ENCODE results near the gene NR2F6. TPM values are rescaled to one million over a fixed set of nuclear protein-coding genes. Genes with fewer than 3 reads are reported as not detected.

The NR2F6 gene
- total RNA-seq, 5 donors from 2014 or later (not counting 1 experiment from before 2014, with no cell fraction given) = 0.55 to 6.4 (median 2.8) TPM

- POLR2A ChIA-PET = no interaction called here
- Mint-ChIP-seq H3K27ac (no peak overlapping the region), H3K36me3 (peaks cover 25% of the 10 kb centered on the region), H3K9me3 (no peaks in the 10 kb centered on the region), H3K4me1 (peaks cover 11 to 21% (median 19%) of the 10 kb centered on the region in 3 donors), H3K27me3 (no peaks in the 10 kb centered on the region), H3K4me3 (no peak overlapping the region)
- peaks cover 0 to 19% of the 10 kb centered on the region in 2 experiments for H3K4me1 ChIP-seq (ENCODE audit: control insufficient read depth in 1 of 2, extremely low read depth in 1 of 2, insufficient read depth in 2 of 2, low read length in 2 of 2)
- CTCF ChIA-PET = interaction anchor here in 1 of 2 donors (0.5 kb wide), 1 partner anchor 213 kb away, joined by 3 read pairs; no protein-coding TSS in a partner anchor
- no peaks in the 10 kb centered on the region for H3K9me3 ChIP-seq
- DNase-seq = no peak
- no peak overlapping the region for H3K27ac ChIP-seq (ENCODE audit: low read length)
- peaks cover 13 to 19% of the 10 kb centered on the region in 2 donors for H3K36me3 ChIP-seq (ENCODE audit: control insufficient read depth in 2 of 2, extremely low read depth in 1 of 2, insufficient read depth in 1 of 2, low read length in 1 of 2)
- H3K4me3 ChIP-seq (ENCODE audit: control insufficient read depth in 1 of 2, extremely low read depth in 1 of 2, low read length in 1 of 2) = no peak overlapping the region
- no peaks in the 10 kb centered on the region for H3K27me3 ChIP-seq (replicated peaks in 1 of 2; ENCODE audit: control insufficient read depth in 2 of 2, extremely low read depth in 1 of 2, insufficient read depth in 2 of 2, low read length in 1 of 2)
- ATAC-seq (replicated peaks in 1 of 4) = no peak
- 99% methylated on average over 8 of the region's 8 CpGs for WGBS (ENCODE audit: insufficient coverage)
These were observed 26.4 kb downstream of the NR2F6 start for GRCh38 chr19:17219286-17219685.

GRCh38 chr19:17216058-17216670, 29.6 kb downstream of the NR2F6 start:
- H3K27ac ChIP-seq (ENCODE audit: low read length) = peak overlapping the region; percentile 92

GRCh38 chr19:17215127-17215971, 30.4 kb downstream of the NR2F6 start, which contains the start of gene USE1:
TSS of gene USE1 (plus strand) at chr19:17215357. CDS start at chr19:17215406, 49 bp downstream.
- Mint-ChIP-seq H3K4me1 (peaks cover 11 to 19% (median 18%) of the 10 kb centered on the region in 3 donors), H3K9me3 (no peaks in the 10 kb centered on the region), H3K4me3 (peak within 1 kb of the TSS; percentile 83 to 91 (median 84)), H3K27ac (peak within 1 kb of the TSS; percentile 99 to 100), H3K36me3 (peaks cover 33% of the 10 kb centered on the region), H3K27me3 (no peaks in the 10 kb centered on the region)
- WGBS (ENCODE audit: insufficient coverage) = 6% methylated on average over 49 of the region's 56 CpGs
- H3K4me1 ChIP-seq (ENCODE audit: control insufficient read depth in 1 of 2, extremely low read depth in 1 of 2, insufficient read depth in 2 of 2, low read length in 2 of 2) = peaks cover 0 to 19% of the 10 kb centered on the region in 2 experiments
- DNase-seq = peak; percentile 73 to 94 (median 88)
- peak within 1 kb of the TSS; percentile 72 to 87 for H3K4me3 ChIP-seq (ENCODE audit: control insufficient read depth in 1 of 2, extremely low read depth in 1 of 2, low read length in 1 of 2)
- no peaks in the 10 kb centered on the region for H3K9me3 ChIP-seq
- ChIA-PET POLR2A (interaction anchor here in 1 of 2 donors (0.7 kb wide), 1 partner anchor 113 kb away, joined by 3 read pairs; no protein-coding TSS in a partner anchor), CTCF (interaction anchor here in 1 of 2 donors (0.7 to 1.0 kb wide), 3 partner anchors 11 to 52 kb away, joined by 3 to 4 read pairs (median 3); partner anchors contain the start of genes BABAM1 and OCEL1)
- ATAC-seq (replicated peaks in 1 of 4) = peak; percentile 92 to 97 (median 96)
- H3K27me3 ChIP-seq (replicated peaks in 1 of 2; ENCODE audit: control insufficient read depth in 2 of 2, extremely low read depth in 1 of 2, insufficient read depth in 2 of 2, low read length in 1 of 2) = no peaks in the 10 kb centered on the region
- peak within 1 kb of the TSS; percentile 92 for H3K27ac ChIP-seq (ENCODE audit: low read length)
- H3K36me3 ChIP-seq (ENCODE audit: control insufficient read depth in 2 of 2, extremely low read depth in 1 of 2, insufficient read depth in 1 of 2, low read length in 1 of 2) = peaks cover 20 to 37% of the 10 kb centered on the region in 2 donors

More at GRCh38 chr19:17216058-17216670, 29.6 kb downstream of the NR2F6 start:
- no peaks in the 10 kb centered on the region for H3K9me3 ChIP-seq
- H3K27me3 ChIP-seq (replicated peaks in 1 of 2; ENCODE audit: control insufficient read depth in 2 of 2, extremely low read depth in 1 of 2, insufficient read depth in 2 of 2, low read length in 1 of 2) = no peaks in the 10 kb centered on the region
- H3K36me3 ChIP-seq (ENCODE audit: control insufficient read depth in 2 of 2, extremely low read depth in 1 of 2, insufficient read depth in 1 of 2, low read length in 1 of 2) = peaks cover 20 to 30% of the 10 kb centered on the region in 2 donors
- H3K9me3 Mint-ChIP-seq = no peaks in the 10 kb centered on the region
- peak overlapping the region; percentile 83 to 91 (median 84) for H3K4me3 Mint-ChIP-seq
- H3K4me1 ChIP-seq (ENCODE audit: control insufficient read depth in 1 of 2, extremely low read depth in 1 of 2, insufficient read depth in 2 of 2, low read length in 2 of 2) = peaks cover 0 to 19% of the 10 kb centered on the region in 2 experiments
- H3K4me3 ChIP-seq (ENCODE audit: control insufficient read depth in 1 of 2, extremely low read depth in 1 of 2, low read length in 1 of 2) = no peak overlapping the region
- POLR2A ChIA-PET = interaction anchor here in 1 of 2 donors (0.7 kb wide), 1 partner anchor 112 kb away, joined by 3 read pairs; no protein-coding TSS in a partner anchor
- CTCF ChIA-PET = no interaction called here
- DNase-seq (no peak), ATAC-seq (replicated peaks in 1 of 4) (no peak)
- H3K36me3 Mint-ChIP-seq = peaks cover 31% of the 10 kb centered on the region
- peak overlapping the region; percentile 99 to 100 for H3K27ac Mint-ChIP-seq
- peaks cover 11 to 21% (median 19%) of the 10 kb centered on the region in 3 donors for H3K4me1 Mint-ChIP-seq
- no peaks in the 10 kb centered on the region for H3K27me3 Mint-ChIP-seq
- 98% methylated on average over 6 of the region's 13 CpGs for WGBS (ENCODE audit: insufficient coverage)

DNA sequence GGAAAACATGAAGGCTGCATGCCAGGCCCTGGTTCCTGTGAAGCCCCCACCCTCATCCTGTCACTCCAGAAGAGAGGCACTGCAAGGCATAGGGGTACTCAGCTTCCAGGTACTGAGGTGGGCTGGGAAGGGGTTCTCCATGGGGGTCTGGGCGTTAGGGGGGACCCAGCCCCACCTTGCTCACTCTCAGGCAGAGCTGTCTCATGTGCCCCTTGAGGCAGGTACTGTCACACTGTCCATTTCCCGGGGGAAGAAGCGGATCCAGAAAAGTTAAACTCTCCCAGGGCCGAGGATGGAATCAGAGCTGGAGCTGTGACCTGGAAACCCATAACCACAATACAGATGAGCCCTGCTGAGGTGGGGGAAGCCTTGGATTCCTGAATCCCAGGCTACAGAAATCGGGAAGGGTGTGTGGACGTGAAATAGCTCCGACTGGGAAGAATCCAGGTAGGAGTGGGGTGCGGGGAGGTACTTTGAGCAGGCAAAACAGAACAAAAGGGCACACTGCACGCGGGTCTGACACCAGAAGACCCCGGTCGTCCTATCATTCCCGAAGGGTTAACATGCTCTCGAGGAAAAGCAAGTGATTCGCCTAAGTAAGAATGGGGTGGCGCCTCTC, 31.1 kb downstream of the NR2F6 start:
- H3K9me3 ChIP-seq = no peaks in the 10 kb centered on the region
- ChIA-PET CTCF (interaction anchor here (0.5 to 1.0 kb wide), 4 partner anchors 12 to 139 kb away, joined by 3 to 9 read pairs (median 4); partner anchors contain the start of genes BABAM1 (in 1 of the 2), MYO9B (in 1 of the 2) and OCEL1 (in 1 of the 2)), POLR2A (no interaction called here)
- peak overlapping the region; percentile 72 to 87 for H3K4me3 ChIP-seq (ENCODE audit: control insufficient read depth in 1 of 2, extremely low read depth in 1 of 2, low read length in 1 of 2)
- ATAC-seq (replicated peaks in 1 of 4) (peak in 1 of 4 experiments; percentile 3), DNase-seq (no peak)
- H3K36me3 ChIP-seq (ENCODE audit: control insufficient read depth in 2 of 2, extremely low read depth in 1 of 2, insufficient read depth in 1 of 2, low read length in 1 of 2) = peaks cover 20 to 45% of the 10 kb centered on the region in 2 donors
- WGBS (ENCODE audit: insufficient coverage) = 48% methylated on average over 7 of the region's 16 CpGs
- H3K4me3 Mint-ChIP-seq = peak overlapping the region; percentile 83 to 91 (median 84)
- peak overlapping the region; percentile 92 for H3K27ac ChIP-seq (ENCODE audit: low read length)
- H3K27ac Mint-ChIP-seq = peak overlapping the region; percentile 99 to 100
- H3K36me3 Mint-ChIP-seq = peaks cover 35% of the 10 kb centered on the region
- H3K4me1 Mint-ChIP-seq = peaks cover 11 to 18% (median 15%) of the 10 kb centered on the region in 3 donors
- H3K4me1 ChIP-seq (ENCODE audit: control insufficient read depth in 1 of 2, extremely low read depth in 1 of 2, insufficient read depth in 2 of 2, low read length in 2 of 2) = peaks cover 0 to 19% of the 10 kb centered on the region in 2 experiments
- no peaks in the 10 kb centered on the region for H3K9me3 Mint-ChIP-seq
- H3K27me3 ChIP-seq (replicated peaks in 1 of 2; ENCODE audit: control insufficient read depth in 2 of 2, extremely low read depth in 1 of 2, insufficient read depth in 2 of 2, low read length in 1 of 2) = no peaks in the 10 kb centered on the region
- no peaks in the 10 kb centered on the region for H3K27me3 Mint-ChIP-seq

DNA sequence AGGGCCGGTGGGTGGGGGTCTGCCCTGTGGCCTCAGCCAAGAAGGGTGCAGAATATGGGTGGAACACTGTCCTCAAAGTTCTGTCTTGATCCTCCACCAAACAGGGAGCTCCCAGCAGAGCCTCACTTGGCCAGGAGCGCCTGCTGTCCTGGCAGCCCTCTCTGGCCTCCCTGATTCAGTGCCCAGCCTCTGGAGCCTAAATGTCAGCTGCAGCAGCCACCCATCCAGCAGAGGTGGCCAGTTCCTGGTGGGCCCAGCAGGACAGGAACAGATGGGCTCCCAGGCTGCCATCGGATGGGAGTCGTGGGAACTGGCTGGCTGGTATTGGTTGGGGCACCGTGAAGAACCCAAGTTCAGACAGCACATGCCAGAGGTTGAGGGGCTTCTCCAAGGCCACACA, 32.4 kb downstream of the NR2F6 start:
- 94% methylated on average over 4 of the region's 5 CpGs for WGBS (ENCODE audit: insufficient coverage)
- H3K27ac Mint-ChIP-seq = peak overlapping the region in 1 of 2 donors; percentile 34
- no peak overlapping the region for H3K4me3 ChIP-seq (ENCODE audit: control insufficient read depth in 1 of 2, extremely low read depth in 1 of 2, low read length in 1 of 2)
- no peak overlapping the region for H3K4me3 Mint-ChIP-seq
- ChIA-PET POLR2A (no interaction called here), CTCF (no interaction called here)
- H3K27me3 Mint-ChIP-seq = no peaks in the 10 kb centered on the region
- H3K9me3 Mint-ChIP-seq = no peaks in the 10 kb centered on the region
- DNase-seq (no peak), ATAC-seq (replicated peaks in 1 of 4) (no peak)
- H3K27me3 ChIP-seq (replicated peaks in 1 of 2; ENCODE audit: control insufficient read depth in 2 of 2, extremely low read depth in 1 of 2, insufficient read depth in 2 of 2, low read length in 1 of 2) = no peaks in the 10 kb centered on the region
- H3K9me3 ChIP-seq = no peaks in the 10 kb centered on the region
- H3K36me3 ChIP-seq (ENCODE audit: control insufficient read depth in 2 of 2, extremely low read depth in 1 of 2, insufficient read depth in 1 of 2, low read length in 1 of 2) = peaks cover 17 to 51% of the 10 kb centered on the region in 2 donors
- H3K36me3 Mint-ChIP-seq = peaks cover 35% of the 10 kb centered on the region
- no peak overlapping the region for H3K27ac ChIP-seq (ENCODE audit: low read length)
- H3K4me1 Mint-ChIP-seq = peaks cover 11 to 22% (median 15%) of the 10 kb centered on the region in 3 donors
- H3K4me1 ChIP-seq (ENCODE audit: control insufficient read depth in 1 of 2, extremely low read depth in 1 of 2, insufficient read depth in 2 of 2, low read length in 2 of 2) = peaks cover 0 to 24% of the 10 kb centered on the region in 2 experiments

Data from T-cell (primary cell).